Ecto neural progenitor cell (in vitro differentiated cells): ENCODE data around the gene TATDN2.
"Not testable (repeated sequence)": the region's sequence is repeated elsewhere in the genome, so short reads cannot be mapped to it uniquely, and the experiment has no call there.

Source experiments
- DNase-seq: peaks from one replicate; pipeline ENCODE4 v3.0.0-alpha.2; 2018; ENCODE audit warnings: low spot score

The TATDN2 gene

GRCh38 chr3:10290481-10291176, 42.4 kb downstream of the TATDN2 start:
- no peak for DNase-seq

- no peak for DNase-seq
Observed at GRCh38 chr3:10291641-10292040, 43.4 kb downstream of the TATDN2 start.

DNA sequence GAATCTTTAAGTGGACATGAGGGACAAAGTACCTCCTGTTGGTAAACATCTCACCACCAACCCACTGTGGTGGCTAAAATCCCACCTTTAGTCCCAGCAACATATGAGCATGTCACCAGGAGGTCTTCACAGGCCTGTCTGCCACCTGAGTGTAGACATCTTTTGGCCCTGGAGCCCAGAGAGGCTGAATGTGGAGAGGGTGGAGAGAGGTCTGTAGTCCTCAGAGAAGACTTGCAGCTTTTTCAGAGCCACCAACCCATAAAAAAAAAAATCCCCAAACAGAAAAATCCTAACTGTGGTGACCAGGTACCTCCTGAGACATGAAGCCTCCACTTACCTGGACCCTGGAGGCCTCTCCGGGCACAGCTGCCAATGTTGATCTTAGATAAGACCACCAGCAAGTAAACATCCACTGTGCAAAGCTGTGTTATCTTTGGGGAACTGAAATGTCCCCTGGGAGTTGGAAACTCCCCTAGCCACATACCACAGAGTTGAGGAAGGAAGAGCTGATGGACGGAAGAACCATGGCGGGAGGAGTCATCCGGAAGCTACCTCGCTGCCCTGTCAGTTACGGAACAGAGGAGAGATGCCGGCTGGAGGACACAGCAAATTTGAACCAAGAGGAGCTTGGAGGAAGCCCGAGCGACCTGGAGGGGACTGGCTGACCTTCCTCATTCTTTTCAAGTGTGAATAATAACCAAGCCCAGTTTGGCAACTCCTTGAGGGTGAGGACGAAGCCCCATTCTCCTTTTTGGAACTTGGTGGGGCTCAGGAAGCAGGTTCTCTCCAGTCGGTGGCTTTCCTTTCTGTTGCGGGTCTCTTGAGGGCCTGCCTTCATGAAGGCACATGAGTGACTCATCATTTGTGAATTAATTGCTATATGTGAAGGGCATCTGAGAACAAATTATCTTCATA, 44.5 kb downstream of the TATDN2 start, which contains the start of gene GHRL:
GHRL (minus strand) TSS at position 443 of the 915 bp plus-strand sequence. CDS start 2,767 bp downstream, outside the sequence.
- no peak for DNase-seq

- DNase-seq: no peak
Observed at GRCh38 chr3:10294030-10294586, 45.8 kb downstream of the TATDN2 start.

DNA sequence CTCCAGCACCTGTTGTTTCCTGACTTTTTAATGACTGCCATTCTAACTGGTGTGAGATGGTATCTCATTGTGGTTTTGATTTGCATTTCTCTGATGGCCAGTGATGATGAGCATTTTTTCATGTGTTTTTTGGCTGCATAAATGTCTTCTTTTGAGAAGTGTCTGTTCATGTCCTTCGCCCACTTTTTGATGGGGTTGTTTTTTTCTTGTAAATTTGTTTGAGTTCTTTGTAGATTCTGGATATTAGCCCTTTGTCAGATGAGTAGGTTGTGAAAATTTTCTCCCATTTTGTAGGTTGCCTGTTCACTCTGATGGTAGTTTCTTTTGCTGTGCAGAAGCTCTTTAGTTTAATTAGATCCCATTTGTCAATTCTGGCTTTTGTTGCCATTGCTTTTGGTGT, 49.8 kb downstream of the TATDN2 start:
- DNase-seq: not testable (repeated sequence)

- DNase-seq: no peak
Observed at GRCh38 chr3:10299175-10299574, 50.9 kb downstream of the TATDN2 start.

GRCh38 chr3:10299679-10300078, 51.4 kb downstream of the TATDN2 start:
- no peak for DNase-seq

GRCh38 chr3:10300087-10300486, 51.8 kb downstream of the TATDN2 start:
- DNase-seq: no peak

GRCh38 chr3:10303105-10303504, 54.8 kb downstream of the TATDN2 start:
- no peak for DNase-seq

GRCh38 chr3:10303785-10304184, 55.5 kb downstream of the TATDN2 start:
- no peak for DNase-seq

DNA sequence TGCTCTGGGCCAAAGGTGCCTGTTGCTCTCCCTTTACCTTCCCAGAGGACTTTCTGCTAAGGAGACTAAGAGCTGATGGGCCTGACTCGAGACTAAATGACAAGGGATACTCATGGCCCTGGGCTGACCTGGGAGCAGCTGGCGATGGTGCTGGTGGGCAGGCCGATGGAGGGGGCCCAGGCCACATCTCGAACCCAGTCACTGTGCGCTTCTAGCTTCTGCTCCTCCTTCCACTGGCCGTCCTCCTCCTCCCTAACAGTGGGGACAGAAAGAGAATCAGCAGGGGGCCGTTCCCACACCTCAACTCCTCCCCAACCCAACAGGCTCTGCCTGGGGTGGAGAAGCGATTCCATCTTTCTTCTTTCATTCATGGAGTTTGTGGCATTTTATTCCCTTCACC, 56.6 kb downstream of the TATDN2 start:
- DNase-seq: no peak

- DNase-seq: no peak
Observed at GRCh38 chr3:10305331-10305902, 57.2 kb downstream of the TATDN2 start.

DNA sequence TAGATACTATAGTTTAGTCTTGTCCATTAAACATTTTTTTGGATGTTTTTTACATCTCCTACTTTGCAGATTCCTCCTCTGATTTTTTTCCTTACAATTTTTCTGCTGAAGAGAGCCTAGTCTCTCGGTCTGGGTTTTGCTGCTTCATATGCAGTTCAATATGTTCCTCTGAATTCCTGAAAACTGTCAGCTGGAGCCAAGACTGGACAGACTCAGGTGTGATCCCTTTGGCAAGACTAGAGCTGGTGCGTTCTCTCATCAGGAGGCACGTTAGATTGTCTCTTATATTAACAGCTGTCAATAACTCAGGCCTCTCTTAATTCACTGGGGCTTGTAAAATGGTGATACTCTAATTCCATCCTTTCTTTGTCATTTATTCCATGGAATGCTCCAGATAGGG, 57.9 kb downstream of the TATDN2 start:
- no peak for DNase-seq

DNA sequence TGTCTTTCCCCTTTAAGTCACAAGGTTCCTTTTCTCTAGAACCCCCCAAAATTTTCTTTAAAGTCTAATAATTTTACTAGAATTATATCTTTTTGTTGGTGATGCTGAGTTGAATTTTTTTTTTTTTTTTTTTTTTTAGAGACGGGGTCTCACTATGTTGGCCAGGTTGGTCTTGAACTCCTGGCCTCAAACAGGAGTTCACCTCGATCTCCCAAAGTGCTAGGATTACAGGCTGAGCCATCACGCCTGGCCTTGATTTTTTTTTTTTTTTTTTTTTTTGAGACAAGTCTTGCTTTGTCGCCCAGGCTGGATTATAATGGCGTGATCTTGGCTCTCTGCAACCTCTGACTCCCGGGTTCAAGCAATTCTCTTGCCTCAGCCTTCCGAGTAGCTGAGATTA, 60.4 kb downstream of the TATDN2 start:
- DNase-seq: no peak

DNA sequence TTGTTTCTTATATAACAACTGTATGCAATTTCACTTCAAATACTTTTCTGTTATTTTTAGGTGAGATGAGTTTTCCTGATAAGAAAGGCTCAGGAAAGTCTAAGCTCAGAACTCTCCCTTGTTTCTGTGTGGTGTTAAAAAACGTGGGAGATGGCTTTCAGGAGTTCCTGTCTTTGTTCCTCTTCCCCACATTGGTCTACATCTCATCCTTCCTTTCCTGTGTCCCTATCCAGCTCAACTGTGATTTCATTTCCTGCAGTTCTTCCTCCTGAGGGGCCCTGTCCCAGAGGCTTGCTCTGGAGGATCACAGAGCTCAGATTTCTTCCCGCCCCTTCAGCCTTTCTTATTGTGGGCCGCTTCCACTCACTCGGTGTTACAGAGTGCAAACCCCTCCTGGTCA, 61.5 kb downstream of the TATDN2 start:
- no peak for DNase-seq

DNA sequence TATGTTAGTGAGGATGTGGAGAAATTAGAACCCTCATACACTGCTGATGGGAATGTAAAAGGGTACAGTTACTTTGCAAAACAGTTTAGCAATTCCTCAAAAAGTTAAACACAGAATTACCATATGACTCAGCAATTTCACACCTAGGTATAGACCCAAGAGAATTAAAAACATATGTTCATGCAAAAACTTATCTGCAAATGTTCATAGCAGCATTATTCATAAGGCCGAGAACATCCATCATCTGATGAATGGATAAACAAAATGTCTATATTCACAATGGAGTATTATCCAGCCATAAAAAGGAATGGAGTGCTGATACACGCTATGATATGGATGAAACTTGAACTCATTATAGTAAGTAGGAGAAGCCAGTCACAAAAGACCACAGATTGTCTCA, 62.3 kb downstream of the TATDN2 start:
- no peak for DNase-seq

GRCh38 chr3:10311710-10312109, 63.5 kb downstream of the TATDN2 start:
- no peak for DNase-seq

GRCh38 chr3:10312391-10312790, 64.1 kb downstream of the TATDN2 start:
- DNase-seq: no peak

- no peak for DNase-seq
Observed at GRCh38 chr3:10312861-10313260, 64.6 kb downstream of the TATDN2 start.

DNA sequence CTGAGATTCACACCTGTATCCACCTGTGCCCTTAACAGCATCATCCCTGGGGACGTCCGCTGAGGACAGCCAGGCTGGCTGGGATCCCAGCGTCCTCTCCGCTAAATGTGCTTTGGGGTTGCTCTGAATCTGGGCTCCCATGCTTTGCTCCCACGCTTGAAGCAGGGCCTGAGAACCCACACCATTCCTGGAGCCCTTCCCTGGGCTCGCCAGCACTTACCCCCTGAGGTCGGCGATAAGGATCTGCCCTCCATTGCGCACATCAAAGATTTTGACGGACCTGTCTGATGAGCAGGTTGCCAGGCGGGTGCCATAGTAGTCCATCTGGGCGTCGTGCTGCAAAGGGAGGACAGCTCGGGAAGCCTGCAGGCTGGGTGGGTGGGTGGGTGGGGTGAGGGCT, 66.8 kb downstream of the TATDN2 start:
- DNase-seq: no peak

DNA sequence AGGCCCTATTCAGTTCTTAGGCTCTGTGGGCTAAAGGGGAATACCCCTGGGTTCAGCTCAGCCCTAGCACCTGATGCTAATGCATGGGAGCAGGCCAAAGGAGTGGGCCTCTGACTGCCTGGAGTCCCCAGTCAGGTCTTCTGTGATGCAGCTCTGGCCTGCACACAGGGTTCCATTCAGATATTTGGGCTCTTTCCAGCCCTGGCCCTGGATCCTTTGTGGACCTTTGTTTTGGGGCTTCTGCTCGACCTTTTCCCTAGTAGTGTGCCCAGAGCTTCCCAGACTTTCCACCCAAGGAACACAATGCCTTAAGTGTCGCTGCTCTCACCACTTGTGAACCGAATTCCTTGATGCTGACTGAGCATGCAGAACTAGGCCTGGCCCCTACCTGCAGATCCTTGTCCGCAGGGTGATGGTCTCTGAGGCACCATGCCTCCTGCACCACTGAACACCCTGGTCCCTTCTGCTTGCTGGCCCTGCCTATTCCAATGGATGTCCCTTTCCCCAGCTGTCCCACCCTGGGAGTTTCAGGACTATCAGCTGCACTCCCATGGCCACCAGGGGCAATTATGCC, 67.6 kb downstream of the TATDN2 start:
- DNase-seq: no peak

GRCh38 chr3:10317311-10317960, 69.2 kb downstream of the TATDN2 start:
- no peak for DNase-seq
